GM12891 (cell line): ENCODE data around the gene ZNF346. TPM values are rescaled to one million over a fixed set of nuclear protein-coding genes. Genes with fewer than 3 reads are reported as not detected.
A peak's percentile ranks its signal among the peaks of the same experiment; 100 is the strongest.
"Not testable (repeated sequence)": the region's sequence is repeated elsewhere in the genome, so short reads cannot be mapped to it uniquely, and the experiment has no call there.

ENCODE experiments used
- DNase-seq: peaks from one replicate; pipeline ENCODE4 v3.0.0; 2011; ENCODE audit warnings: low spot score; ENCODE audit not compliant: insufficient read length
- FAIRE-seq: peaks from 2 replicates; lab custom pipeline; 2011; peaks lifted over from hg19 to GRCh38; lab: Jason Lieb, UNC
- PAX5 ChIP-seq: IDR thresholded peaks from 2 replicates; pipeline ENCODE4 v1.6.1; 2011; ENCODE audit warnings: low read length, moderate library complexity, mild to moderate bottlenecking; ENCODE audit not compliant: insufficient read depth, severe bottlenecking
- POLR2A ChIP-seq: IDR thresholded peaks from 2 replicates; pipeline ENCODE4 v1.6.1; 2011; ENCODE audit warnings: low read depth, low read length, control low read depth
- POLR2AphosphoS5 ChIP-seq: IDR thresholded peaks from 2 replicates; pipeline ENCODE4 v1.6.1; 2011; ENCODE audit warnings: low read depth, low read length, control low read depth
- POU2F2 ChIP-seq: IDR thresholded peaks from 2 replicates; pipeline ENCODE4 v1.6.1; 2011; ENCODE audit warnings: low read depth, mild to moderate bottlenecking, control low read depth, low read length, moderate library complexity
- SPI1 ChIP-seq: IDR thresholded peaks from 2 replicates; pipeline ENCODE4 v1.6.1; 2011; ENCODE audit warnings: low read depth, low read length, control low read depth
- TAF1 ChIP-seq: IDR thresholded peaks from 2 replicates; pipeline ENCODE4 v1.6.1; 2011; ENCODE audit warnings: low read depth, low read length, control low read depth
- polyA plus RNA-seq: library from polyadenylated mRNA; unstranded; fragments of >200 nt; gene quantifications from one replicate; pipeline ENCODE4 v1.2.1, GENCODE V29; 2012; ENCODE audit warnings: low read depth, missing spikeins, inconsistent platforms; ENCODE audit not compliant: missing spikeins

Gene ZNF346
- 11.3 TPM for polyA plus RNA-seq

GRCh38 chr5:177022386-177023302 lies at the start of gene ZNF346:
Gene ZNF346, plus strand, starts transcription at chr5:177022696. Its CDS starts 43 bp downstream, at chr5:177022739.
- TF ChIP-seq POLR2A, result peak; percentile 92
- peak; percentile 84 for TF ChIP-seq TAF1
- TF ChIP-seq PAX5, result no peak
- no peak for TF ChIP-seq POU2F2
- peak; percentile 84 for TF ChIP-seq POLR2AphosphoS5
- no peak for TF ChIP-seq SPI1
- DNase-seq (peak; percentile 98), FAIRE-seq (peak; percentile 86)

- FAIRE-seq (no peak), DNase-seq (no peak)
- no peak for TF ChIP-seq POLR2AphosphoS5
- TF ChIP-seq TAF1, result no peak
- no peak for TF ChIP-seq POU2F2
- TF ChIP-seq SPI1, result no peak
- TF ChIP-seq POLR2A, result no peak
- no peak for TF ChIP-seq PAX5
Measured at GRCh38 chr5:176979669-176980068, 42.8 kb upstream of the ZNF346 start.

- DNase-seq (no peak), FAIRE-seq (peak; percentile 5)
- TF ChIP-seq POLR2A (no peak), TAF1 (no peak), PAX5 (no peak), POU2F2 (no peak), POLR2AphosphoS5 (no peak), SPI1 (no peak)
Measured at GRCh38 chr5:176980818-176981217, 41.7 kb upstream of the ZNF346 start.

- FAIRE-seq, result not testable (repeated sequence)
Measured at GRCh38 chr5:176983112-176983511, 39.4 kb upstream of the ZNF346 start.

GRCh38 chr5:176983593-176983992 lies 38.9 kb upstream of the ZNF346 start:
- not testable (repeated sequence) for DNase-seq, FAIRE-seq

More at GRCh38 chr5:176983112-176983511, 39.4 kb upstream of the ZNF346 start:
- not testable (repeated sequence) for DNase-seq

GRCh38 chr5:176984176-176984575 lies 38.3 kb upstream of the ZNF346 start:
- not testable (repeated sequence) for DNase-seq, FAIRE-seq

GRCh38 chr5:176985516-176985915 lies 37.0 kb upstream of the ZNF346 start:
- DNase-seq, result no peak
- peak; percentile 88 for FAIRE-seq
- no peak for TF ChIP-seq POLR2AphosphoS5
- TF ChIP-seq TAF1, result no peak
- no peak for TF ChIP-seq PAX5
- no peak for TF ChIP-seq SPI1
- TF ChIP-seq POLR2A, result no peak
- TF ChIP-seq POU2F2, result no peak

GRCh38 chr5:176986280-176986679 lies 36.2 kb upstream of the ZNF346 start:
- no peak for FAIRE-seq
- TF ChIP-seq POLR2A (no peak), POU2F2 (no peak), PAX5 (no peak), SPI1 (no peak), POLR2AphosphoS5 (no peak), TAF1 (no peak)

GRCh38 chr5:176987583-176987982 lies 34.9 kb upstream of the ZNF346 start:
- FAIRE-seq (no peak), DNase-seq (no peak)
- TF ChIP-seq TAF1 (no peak), POLR2AphosphoS5 (no peak), SPI1 (no peak), PAX5 (no peak), POLR2A (no peak), POU2F2 (no peak)

More at GRCh38 chr5:176986280-176986679, 36.2 kb upstream of the ZNF346 start:
- DNase-seq, result no peak

- DNase-seq, FAIRE-seq: not testable (repeated sequence)
Measured at GRCh38 chr5:176993081-176993480, 29.4 kb upstream of the ZNF346 start.
